Mucosa of gallbladder (tissue), 1 donor: ENCODE measurements around the gene PHF21A. TPM values are rescaled to one million over a fixed set of nuclear protein-coding genes. Genes with fewer than 3 reads are reported as not detected.

ENCODE experiments used
- DNase-seq: peaks from one replicate; pipeline ENCODE4 v3.0.0-alpha.2; 2020; ENCODE audit warnings: low spot score
- total RNA-seq: library from RNA; stranded (reverse); gene quantifications from one replicate; pipeline ENCODE4 v1.2.1, GENCODE V29; 2021
- donor health status: DM: no; HTN: no; CAD: no.

The PHF21A gene
- total RNA-seq, 1 donor from 2014 or later = 43.8 TPM

GRCh38 chr11:46075928-46076327 lies 45.3 kb downstream of the PHF21A start:
- DNase-seq = no peak

GRCh38 chr11:46075168-46075567 lies 46.1 kb downstream of the PHF21A start:
- no peak for DNase-seq

- DNase-seq = no peak
These were observed 47.6 kb downstream of the PHF21A start for GRCh38 chr11:46073632-46074031.

- no peak for DNase-seq
These were observed 48.9 kb downstream of the PHF21A start for GRCh38 chr11:46072172-46072964.

GRCh38 chr11:46071091-46071490 lies 50.2 kb downstream of the PHF21A start:
- no peak for DNase-seq

- DNase-seq = no peak
These were observed 51.7 kb downstream of the PHF21A start for GRCh38 chr11:46069595-46069994.

GRCh38 chr11:46066335-46066734 lies 54.9 kb downstream of the PHF21A start:
- no peak for DNase-seq

GRCh38 chr11:46065681-46066080 lies 55.6 kb downstream of the PHF21A start:
- no peak for DNase-seq

- DNase-seq = no peak
These were observed 57.0 kb downstream of the PHF21A start for GRCh38 chr11:46064221-46064620.

GRCh38 chr11:46063138-46063537 lies 58.1 kb downstream of the PHF21A start:
- DNase-seq = no peak

- no peak for DNase-seq
These were observed 61.2 kb downstream of the PHF21A start for GRCh38 chr11:46060013-46060412.

- no peak for DNase-seq
These were observed 63.8 kb downstream of the PHF21A start for GRCh38 chr11:46057489-46057888.

GRCh38 chr11:46055371-46055770 lies 65.9 kb downstream of the PHF21A start:
- no peak for DNase-seq

- DNase-seq = no peak
These were observed 70.2 kb downstream of the PHF21A start for GRCh38 chr11:46051102-46051501.

GRCh38 chr11:46050662-46051061 lies 70.6 kb downstream of the PHF21A start:
- DNase-seq = no peak

GRCh38 chr11:46050003-46050461 lies 71.2 kb downstream of the PHF21A start:
- peak; percentile 14 for DNase-seq

GRCh38 chr11:46049325-46049897 lies 71.8 kb downstream of the PHF21A start:
- DNase-seq = no peak

- no peak for DNase-seq
These were observed 73.1 kb downstream of the PHF21A start for GRCh38 chr11:46048198-46048597.

GRCh38 chr11:46047520-46047919 lies 73.7 kb downstream of the PHF21A start:
- DNase-seq = no peak

- no peak for DNase-seq
These were observed 75.4 kb downstream of the PHF21A start for GRCh38 chr11:46045811-46046210.

- DNase-seq = no peak
These were observed 76.7 kb downstream of the PHF21A start for GRCh38 chr11:46044601-46045000.

- no peak for DNase-seq
These were observed 81.3 kb downstream of the PHF21A start for GRCh38 chr11:46039990-46040389.

- no peak for DNase-seq
These were observed 82.7 kb downstream of the PHF21A start for GRCh38 chr11:46038529-46038928.
